ENCODE results near the gene CRHBP.
"Not testable (repeated sequence)": the region's sequence is repeated elsewhere in the genome, so short reads cannot be mapped to it uniquely, and the experiment has no call there.

CRHBP gene, protein sequence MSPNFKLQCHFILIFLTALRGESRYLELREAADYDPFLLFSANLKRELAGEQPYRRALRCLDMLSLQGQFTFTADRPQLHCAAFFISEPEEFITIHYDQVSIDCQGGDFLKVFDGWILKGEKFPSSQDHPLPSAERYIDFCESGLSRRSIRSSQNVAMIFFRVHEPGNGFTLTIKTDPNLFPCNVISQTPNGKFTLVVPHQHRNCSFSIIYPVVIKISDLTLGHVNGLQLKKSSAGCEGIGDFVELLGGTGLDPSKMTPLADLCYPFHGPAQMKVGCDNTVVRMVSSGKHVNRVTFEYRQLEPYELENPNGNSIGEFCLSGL

DNA sequence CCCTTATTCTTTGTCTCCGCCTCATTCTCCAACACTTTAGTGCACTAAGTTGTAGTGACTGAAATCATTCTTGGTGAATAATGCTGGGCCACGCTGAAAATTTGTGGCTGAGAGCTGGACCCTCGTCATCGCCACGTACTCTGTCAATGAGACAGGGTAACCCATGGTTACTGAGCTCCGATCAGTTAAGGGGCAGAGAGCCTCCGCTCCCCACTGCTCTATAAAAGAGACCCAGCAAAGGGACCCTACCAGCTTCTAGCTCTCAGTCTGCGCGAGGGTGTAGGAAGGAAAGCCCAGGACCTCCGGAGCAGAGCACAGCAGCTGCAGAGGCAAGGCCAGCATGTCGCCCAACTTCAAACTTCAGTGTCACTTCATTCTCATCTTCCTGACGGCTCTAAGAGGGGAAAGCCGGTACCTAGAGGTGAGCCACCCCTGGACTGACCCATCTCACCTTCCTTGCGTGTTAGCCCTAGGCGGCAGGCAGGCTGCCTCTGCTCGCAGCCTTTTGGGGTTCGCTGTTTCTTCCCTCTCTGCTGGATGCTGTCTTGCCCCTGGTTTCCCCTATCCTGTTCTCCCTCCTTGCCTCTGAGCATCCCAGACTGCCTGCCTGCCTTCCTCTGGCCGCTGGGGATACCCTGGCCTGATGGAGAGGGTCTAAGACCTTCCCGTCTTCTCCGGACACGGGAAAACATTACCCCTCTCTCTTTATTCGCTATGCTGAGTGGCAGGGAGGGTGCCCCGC is at the start of gene CRHBP:
Gene CRHBP (plus strand): TSS at position 251 of the 742 bp plus-strand sequence. CDS start 90 bp downstream, at position 341.
- DNase-seq (ENCODE audit: low spot score) = no peak

DNA sequence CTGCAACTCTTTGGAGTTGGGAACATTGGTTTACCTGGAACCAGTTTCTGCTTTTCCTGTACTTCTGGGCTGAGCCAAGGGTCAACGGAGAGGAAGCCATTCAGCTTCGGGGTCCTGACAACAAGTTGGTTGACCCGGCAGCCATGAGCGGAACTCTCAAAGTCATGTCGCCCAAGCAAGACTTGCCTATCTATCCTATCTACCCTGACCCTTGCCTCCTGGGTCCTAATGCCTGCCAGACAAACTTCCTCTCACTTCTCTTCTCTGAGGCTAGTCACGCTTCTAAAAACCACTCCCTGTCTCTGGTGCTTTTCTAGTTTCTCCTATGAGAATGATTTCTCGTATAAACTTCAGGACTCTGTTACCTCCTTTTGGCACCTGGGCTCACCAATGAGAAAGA is 44.7 kb upstream of the CRHBP start:
- DNase-seq (ENCODE audit: low spot score) = no peak

DNA sequence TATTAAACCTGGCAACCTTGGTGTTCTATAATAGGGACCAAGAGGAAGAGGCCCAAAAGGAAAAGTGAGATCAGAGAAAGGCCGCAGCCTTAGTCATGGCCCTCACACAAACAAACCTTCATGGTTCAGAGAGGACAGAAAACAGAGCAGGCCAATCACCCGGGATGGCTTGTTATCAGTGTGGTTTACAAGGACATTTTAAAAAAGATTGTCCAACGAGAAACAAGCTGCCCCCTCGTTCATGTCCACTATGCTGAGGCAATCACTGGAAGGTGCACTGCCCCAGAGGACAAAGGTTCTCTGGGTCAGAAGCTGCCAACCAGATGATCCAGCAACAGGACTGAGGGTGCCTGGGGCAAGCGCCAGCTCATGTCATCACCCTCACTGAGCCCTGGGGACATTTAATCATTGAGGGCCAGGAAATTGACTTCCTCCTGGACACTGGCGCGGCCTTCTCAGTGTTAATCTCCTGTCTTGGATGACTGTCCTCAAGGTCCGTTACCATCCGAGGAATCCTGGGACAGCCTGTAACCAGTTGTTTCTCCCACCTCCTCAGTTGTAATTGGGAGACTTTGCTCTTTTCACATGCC is 42.4 kb upstream of the CRHBP start:
- not testable (repeated sequence) for DNase-seq (ENCODE audit: low spot score)

DNA sequence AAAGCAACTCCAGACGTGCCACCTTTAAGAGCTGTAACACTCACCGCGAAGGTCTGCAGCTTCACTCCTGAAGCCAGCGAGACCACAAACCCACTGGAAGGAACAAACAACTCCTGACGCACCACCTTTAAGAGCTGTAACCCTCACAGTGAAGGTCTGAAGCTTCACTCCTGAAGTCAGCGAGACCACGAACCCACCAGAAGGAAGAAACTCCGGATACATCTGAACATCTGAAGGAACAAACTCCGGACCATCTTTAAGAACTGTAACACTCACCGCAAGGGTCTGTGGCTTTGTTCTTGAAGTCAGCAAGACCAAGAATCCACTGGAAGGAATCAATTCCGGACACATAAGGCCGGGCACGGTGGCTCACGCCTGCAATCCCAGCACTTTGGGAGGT is 38.2 kb upstream of the CRHBP start:
- not testable (repeated sequence) for DNase-seq (ENCODE audit: low spot score)

DNA sequence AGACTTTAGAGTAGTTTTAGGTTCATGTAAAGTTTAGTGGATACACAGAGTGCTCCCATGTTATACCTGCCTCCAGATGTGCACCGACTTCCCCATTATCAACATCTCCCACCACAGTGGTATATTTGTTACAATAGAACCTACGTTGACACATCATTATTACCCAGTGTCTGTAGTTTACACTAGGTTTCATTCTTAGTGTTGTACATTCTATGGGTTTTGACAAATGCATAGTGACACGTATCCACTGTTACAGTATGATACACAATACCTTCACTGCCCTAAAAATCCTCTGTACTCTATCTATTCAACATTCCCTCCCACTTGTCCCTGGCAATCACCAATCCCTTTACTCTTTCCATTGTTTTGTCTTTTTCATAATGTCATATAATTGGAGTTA is 34.3 kb upstream of the CRHBP start:
- no peak for DNase-seq (ENCODE audit: low spot score)

DNA sequence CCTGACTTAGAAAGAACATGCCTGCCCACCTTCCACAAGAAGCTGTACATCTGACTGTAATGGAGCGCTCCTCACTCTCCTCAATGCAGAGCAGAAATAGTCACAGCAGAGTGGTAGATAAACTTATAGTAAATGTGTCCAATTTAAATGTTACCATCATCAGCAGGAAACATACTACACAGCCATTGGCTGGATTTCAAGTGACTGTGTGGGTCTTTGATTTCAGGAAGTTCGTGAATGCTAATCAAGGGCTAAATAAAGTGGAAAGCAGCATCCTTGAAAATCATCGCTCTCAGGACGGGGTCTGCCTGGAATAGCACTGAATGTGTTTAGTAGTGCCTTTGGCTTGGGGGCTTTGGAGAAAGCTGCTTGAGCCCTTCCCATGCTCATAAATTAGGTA is 32.4 kb upstream of the CRHBP start:
- no peak for DNase-seq (ENCODE audit: low spot score)

DNA sequence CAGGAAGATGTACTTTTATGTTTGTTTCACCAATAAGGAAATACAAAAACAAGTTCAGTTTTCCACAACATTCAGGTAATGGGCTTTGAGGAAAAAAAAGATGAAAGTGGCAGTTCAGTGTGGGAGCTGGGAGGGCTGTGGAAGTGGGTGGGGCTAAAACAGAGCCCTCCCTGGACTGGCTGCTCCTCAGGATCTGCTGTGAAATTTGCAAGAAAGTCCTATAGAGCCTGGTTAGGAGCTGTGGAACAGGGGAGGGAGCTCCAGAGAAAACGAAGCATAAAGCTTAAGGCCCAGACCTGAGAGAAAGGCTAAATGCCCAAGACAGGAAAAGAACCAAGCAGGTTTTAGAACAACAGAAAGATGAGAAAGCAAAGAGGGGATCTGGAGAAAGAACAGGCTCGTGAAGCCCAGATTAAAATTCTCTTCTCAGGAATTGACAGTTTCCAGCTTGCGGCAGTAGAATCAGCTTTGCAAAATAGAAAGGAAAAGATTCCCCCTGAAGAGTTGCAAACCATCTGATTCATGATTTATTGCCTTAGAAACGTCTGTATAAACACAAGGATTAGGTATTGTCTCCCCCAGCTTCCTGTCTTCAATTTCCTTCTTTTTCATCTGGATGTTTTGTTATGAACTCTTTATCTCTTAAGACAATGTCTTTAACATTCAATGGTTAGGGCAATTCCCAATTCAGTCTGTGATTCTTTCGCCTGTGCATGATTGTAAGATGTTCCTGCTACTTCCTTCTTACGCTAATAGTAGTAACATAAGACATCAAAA is 26.3 kb upstream of the CRHBP start:
- DNase-seq (ENCODE audit: low spot score) = no peak

DNA sequence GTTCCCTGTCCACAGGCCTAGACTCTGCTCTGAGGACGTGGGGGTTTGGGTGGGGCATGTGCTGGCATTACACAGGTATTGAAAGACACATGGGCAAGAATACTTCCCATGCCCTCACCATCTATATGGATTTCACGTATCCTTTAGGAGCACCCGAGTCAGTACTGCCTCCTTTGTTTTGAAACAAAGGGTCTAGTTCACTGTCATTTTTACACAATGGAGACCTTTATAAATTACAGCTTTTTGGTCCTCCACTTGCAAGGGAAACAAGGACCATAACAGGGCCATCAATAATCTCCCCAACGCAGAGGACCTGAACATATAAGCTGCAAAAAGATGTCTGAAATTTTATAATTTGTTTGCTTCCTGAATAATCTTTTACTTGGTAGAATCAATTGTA is 24.9 kb upstream of the CRHBP start:
- no peak for DNase-seq (ENCODE audit: low spot score)

DNA sequence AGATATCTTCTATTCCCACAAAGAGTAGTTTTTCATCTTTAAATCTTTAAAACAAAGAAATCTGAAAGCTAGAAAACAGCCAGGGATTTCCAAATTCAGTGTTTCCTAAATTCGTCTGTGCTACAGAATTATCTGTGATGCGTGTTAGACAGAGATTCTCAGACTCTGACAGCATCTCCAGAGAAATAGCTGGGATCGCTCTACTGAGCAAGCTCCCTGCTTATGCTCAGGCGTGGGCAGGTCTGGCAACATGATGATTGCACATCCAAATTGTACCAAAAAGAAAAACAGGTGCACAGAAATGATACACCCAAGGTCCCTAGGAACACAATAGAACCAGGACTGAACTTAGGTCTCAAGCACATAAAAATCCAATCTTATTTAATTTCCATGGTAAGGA is 22.8 kb upstream of the CRHBP start:
- no peak for DNase-seq (ENCODE audit: low spot score)

DNA sequence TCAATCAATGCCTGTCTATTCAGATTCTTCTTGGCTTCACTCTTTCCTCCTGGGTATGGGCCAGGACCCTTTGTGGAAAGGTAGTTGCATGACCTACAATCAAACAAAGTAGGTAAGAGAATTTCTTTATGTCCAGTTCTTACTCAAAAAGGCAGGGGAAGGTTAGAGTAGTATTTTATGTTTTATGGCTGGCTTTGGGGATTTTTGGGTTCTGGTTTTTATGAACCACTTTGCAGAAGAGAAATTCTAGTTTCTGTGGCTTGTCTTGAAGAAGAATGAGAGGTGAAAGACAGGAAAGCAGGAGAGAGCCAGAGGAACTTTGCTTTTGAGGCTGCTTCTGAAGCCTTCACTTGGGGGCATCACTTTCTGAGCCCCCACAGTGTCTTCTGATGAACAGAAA is 14.7 kb upstream of the CRHBP start:
- DNase-seq (ENCODE audit: low spot score) = no peak

DNA sequence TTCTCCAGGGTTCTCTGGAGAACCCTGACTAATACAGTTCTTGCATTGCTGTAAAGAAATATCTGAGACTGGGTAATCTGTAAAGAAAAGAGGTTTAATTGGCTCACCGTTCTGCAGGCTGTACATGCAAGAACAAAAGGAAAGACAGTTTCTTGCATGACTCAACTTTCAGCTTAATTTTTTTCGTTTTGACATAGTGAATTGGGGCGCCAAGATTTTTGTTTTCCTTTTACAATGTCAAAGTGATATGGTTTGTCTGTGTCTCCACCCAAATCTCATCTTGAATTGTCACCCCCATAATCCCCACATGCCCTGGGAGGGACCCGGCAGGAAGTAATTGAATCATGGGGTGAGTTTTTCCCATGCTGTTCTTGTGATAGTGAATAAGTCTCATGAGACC is 11.8 kb upstream of the CRHBP start:
- DNase-seq (ENCODE audit: low spot score) = no peak

DNA sequence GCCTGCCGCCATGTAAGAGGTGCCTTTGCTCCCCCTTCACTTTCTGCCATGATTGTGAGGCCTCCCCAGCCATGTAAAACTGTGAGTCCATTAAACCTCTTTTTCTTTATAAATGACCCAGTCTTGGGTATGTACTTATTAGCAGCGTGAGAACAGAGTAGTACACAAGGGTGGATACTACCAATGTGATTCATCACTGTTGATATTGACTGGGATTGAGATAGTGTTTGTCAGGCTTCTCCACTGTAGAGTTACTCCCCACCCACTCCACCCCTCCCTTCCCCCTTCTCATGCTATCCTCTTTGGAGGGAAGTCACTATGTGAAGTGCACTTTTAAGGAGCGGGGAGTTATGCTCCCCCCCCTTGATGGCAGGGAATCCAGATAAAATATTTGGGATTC is 11.4 kb upstream of the CRHBP start:
- DNase-seq (ENCODE audit: low spot score) = no peak

DNA sequence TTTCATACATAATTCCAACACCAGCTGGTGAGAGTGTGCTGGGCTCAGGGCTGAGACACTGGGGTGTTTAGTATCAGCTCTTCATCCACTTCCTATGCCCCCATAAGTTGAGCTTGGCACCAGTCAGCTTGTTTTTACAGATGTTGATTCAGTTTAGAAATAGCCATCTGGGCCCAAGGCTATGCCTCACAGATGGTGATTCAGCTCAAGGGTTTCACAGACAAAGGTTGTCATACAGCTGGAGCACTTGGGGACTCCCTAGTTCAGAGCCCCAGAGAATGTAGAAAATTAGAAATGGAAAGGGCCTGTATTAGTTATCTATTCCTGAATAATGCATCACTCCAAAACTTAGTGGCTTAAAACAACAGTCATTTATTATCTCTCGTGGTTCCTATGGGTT is 10.3 kb upstream of the CRHBP start:
- DNase-seq (ENCODE audit: low spot score) = no peak

DNA sequence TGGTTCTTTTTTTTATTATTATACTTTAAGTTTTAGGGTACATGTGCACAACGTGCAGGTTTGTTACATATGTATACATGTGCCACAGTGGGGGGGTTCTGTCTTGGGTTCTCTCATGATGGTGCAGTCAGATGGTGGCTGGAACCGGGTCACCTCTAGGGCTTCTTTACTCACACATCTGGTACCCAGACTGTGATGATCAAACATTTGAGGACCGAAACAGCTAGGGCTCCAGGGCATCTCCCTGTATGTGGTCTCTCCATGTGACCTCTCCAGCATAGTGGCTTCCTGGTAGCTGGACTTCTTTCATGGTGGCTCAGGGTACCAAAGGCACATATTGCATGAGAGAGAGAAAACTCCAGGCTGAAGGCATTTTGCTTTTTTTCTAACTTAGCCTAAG is 9.8 kb upstream of the CRHBP start:
- DNase-seq (ENCODE audit: low spot score) = no peak

DNA sequence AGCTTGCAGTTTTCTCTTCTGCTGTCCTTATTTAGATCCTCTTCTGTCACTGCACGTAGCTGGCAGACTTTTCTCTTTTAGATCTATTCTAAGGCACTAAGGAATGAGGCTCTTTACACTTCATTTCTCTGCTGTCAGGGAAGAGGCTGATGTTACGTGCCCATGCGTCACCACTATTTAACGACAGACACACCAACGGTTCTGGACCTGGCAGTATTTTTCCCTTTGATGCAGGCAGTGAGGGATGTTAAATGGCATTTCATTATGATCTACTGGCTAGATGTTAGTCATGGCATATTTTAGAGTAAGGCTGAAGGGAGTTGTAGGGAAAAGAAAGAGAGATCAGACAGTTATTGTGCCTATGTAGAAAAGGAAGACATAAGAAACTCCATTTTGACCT is 8.2 kb upstream of the CRHBP start:
- DNase-seq (ENCODE audit: low spot score) = no peak

DNA sequence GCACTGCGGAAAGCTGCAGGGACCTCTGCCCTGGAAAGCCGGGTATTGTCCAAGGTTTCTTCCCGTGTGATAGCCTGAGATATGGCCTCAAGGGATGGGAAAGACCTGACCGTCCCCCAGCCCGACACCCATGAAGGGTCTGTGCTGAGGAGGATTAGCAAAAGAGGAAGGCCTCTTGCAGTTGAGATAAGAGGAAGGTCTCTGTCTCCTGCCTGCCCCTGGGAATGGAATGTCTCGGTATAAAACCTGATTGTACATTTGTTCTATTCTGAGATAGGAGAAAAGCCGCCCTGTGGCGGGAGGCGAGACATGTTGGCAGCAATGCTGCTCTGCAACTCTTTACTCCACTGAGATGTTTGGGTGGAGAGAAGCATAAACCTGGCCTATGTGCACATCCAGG is 7.6 kb upstream of the CRHBP start:
- DNase-seq (ENCODE audit: low spot score) = not testable (repeated sequence)

DNA sequence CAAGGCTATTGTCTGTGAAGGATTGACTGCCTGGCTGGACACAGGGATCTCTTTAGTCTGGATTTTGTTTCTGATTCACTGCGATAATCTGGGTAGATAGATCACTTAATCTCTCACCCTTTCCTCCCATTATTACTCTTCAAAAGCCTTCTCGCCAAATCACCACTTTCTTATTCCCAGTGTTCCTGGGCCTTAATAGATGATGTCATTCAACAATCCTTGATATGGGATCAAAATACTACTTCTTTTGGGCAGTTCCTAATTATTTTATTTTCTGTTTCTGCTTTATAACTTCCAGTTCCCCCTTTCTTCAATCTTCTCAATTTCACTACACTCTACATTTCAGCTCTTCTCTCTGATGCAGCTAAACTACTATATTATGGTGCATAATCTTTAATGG is 6.8 kb upstream of the CRHBP start:
- DNase-seq (ENCODE audit: low spot score) = no peak

DNA sequence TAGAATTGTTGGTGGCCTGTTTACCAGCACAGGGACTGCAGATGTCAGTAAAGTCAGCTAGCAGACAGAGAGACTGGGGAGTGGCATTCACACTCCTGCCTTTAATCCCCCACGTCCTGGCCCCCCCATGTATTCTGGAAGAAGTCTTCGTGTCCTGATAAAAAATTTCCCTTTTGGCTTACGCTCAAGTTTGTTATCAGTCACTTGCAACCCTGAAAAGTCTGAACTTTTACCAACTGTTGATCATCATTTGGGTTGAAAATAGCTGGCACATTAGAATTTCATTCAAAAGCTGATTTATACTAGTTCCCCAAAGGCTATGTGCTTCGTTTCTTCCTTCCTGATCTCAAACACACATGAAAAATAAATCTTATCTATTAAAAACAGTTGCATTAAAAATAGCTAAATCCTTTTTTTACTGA is 5.8 kb upstream of the CRHBP start:
- DNase-seq (ENCODE audit: low spot score) = no peak

DNA sequence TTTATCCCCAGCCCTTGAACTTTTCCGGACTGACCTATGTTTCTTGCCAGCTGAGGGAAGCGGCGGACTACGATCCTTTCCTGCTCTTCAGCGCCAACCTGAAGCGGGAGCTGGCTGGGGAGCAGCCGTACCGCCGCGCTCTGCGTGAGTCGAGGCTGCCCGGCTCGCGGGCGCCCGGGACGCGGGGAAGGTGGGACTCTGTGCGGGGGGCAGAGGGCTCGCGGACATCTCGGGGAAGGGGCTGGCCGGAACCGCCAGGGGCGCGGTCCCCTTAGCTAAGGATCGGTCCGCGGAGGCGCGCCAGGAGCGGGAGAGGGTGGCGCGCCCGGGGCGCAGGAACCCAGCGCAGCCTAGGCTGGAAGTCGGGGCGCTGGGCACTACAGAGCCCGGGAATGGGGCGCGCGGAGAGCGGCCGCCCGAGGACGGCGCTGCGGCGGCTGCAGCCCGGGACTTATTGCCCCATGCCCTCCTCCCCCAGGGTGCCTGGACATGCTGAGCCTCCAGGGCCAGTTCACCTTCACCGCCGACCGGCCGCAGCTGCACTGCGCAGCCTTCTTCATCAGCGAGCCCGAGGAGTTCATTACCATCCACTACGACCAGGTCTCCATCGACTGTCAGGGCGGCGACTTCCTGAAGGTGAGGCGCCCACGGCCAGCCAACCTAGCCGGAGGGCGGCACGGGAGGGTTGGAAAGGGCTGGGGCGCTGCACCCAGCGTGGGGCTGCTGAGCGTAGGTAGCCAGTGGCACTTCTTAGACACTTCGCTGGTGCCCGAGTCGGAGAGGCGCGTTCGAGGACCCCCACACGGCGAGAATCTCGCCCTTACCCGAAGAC is 922 bp downstream of the CRHBP start:
- DNase-seq (ENCODE audit: low spot score) = no peak

DNA sequence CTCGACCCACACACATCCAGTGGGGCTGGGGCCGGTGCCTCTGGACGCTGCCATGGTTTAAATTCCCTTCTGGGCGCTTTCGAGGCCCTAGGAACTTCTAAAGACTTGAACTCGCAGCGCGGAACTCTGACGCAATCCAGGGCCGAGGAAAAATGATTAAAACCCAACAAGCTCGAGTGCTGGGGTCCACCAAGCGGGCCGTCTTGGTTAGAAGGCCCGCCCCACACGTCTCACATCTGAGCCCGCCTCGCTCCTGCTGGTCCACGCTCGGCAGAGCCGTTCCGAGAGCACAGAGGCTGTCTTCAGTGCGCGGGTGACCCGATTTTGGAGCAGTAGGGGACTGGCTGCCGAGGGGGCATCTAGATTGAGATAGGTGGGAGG is 1.5 kb downstream of the CRHBP start:
- DNase-seq (ENCODE audit: low spot score) = no peak

DNA sequence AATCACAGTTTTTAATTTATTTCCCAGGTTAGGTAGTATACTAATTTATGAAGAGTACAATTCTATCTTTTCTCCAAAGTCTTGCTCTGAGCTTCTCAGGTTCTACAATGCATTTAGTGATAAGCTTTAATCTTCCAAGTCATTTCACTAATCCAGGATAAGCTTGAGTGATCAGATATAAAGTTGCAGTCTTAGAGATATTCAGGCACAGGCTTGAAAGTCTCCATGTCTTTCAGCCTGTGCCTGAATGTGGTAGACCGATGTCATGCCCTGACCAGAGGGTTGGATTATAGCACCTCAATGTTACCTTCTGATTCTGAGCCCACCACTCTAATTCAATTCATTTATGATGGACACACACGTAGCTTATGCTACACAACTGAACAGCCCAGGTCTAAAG is 3.2 kb downstream of the CRHBP start:
- no peak for DNase-seq (ENCODE audit: low spot score)
